Stimulated activated CD8-positive, alpha-beta memory T cell treated with anti-CD3 and anti-CD28 coated beads, Interleukin-15, amount 100 ng/mL, for 4 hours (primary cell): ENCODE data around the gene NME5.
"Not testable (repeated sequence)": the region's sequence is repeated elsewhere in the genome, so short reads cannot be mapped to it uniquely, and the experiment has no call there.

Experiments
- DNase-seq, 2 donors: peaks; one replicate each; pipeline ENCODE4 v3.0.0-alpha.2; 2020; ENCODE audit warnings: low read depth in 2 of 2

The NME5 gene, protein sequence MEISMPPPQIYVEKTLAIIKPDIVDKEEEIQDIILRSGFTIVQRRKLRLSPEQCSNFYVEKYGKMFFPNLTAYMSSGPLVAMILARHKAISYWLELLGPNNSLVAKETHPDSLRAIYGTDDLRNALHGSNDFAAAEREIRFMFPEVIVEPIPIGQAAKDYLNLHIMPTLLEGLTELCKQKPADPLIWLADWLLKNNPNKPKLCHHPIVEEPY

DNA sequence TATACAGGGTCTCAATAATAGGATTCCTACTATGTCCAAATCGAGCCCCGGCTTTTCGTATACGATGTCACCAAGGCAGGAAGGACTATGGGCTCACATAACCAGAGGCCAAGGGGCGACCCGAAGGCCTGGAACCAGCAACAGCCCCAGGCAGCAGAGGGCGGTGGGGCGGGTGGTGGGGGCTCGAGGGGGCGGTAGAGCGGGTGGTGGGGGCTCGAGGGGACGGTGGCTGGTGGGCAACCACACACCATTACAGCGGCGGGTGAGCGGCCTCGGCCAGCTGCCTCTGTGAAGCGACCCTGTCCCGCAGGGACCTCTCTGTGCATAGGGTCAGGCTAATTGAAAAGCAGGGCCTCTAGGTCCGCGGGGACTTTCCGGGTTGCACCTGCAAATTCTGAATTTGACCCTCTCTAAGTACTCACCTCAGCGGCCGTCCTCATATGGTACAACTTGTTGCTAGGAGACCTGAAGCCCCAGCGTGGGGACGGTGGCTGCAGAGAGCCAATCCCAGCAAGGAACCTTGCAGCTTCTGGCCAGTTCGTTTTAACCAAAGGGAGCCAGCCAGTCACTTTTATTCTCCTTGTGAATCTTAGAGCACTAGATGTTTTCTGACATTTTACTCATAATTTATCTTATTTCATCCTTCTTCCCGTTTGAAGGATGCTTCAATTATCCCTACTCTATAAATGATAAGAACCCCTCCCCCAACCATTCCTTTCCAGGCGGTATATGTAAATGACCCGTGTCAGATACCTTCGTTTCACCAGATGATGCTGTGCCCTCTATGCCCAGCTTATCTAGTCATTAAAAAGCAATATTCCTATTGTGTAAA lies at the start of gene NME5:
Gene NME5, minus strand, starts transcription at position 480 of the 832 bp plus-strand sequence. CDS start 648 bp downstream, outside the sequence.
- DNase-seq, result no peak

DNA sequence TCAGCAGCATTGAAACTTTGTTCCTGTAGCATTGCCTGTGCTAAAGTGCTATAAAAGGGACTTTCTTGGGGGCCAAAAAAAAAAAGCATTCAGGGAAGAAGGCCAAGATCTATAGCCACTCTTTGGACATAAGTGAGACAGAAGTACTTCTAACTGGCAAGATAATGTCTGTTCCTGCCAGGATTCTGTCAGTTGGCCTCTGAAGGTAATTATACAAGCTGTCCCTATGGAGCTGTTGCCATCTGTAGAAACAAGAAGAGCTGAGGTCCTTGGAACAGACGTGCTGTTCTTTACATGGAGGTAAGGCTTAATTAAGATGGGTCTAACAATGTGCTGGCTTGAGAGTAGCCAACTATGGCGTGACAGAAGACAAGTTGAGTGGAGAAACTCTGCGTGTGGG lies 49.4 kb upstream of the NME5 start:
- DNase-seq, result no peak

DNA sequence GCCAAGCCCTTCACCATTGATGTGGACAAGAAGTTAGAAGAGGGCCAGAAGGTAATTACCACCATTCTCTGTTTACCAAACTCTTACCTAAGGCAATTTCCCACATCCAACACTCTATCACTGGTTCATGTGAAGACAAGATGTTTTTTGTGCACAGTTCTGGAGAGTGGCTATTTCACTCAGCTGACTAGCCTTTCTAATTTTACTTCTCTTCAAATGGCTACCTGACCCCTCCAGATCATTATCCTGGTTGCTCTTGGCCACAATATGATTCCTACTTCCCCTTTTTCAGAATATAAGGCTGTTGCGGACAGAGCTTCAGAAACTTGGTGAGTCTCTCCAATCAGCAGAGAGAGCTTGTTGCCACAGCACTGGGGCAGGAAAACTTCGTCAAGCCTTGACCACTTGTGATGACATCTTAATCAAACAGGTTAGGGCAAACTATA lies 46.8 kb upstream of the NME5 start:
- DNase-seq, result no peak

DNA sequence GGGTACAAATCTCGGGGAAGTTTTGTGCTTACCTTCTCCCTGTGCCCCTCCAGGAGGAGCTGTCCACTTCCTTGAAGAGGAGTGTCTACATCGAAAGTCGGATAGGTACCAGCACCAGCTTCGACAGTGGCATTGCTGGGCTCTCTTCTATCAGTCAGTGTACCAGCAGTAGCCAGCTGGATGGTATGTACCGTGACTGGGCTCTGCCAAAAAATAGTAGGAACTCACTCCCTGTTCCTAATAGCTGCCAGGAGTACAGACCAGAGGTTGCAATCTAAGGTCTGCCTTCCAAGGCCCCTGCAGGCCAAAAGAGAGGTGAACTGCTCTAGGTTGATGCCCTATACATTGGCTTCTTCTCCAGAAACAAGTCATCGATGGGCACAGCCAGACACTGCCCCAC lies 43.6 kb upstream of the NME5 start:
- DNase-seq, result no peak

DNA sequence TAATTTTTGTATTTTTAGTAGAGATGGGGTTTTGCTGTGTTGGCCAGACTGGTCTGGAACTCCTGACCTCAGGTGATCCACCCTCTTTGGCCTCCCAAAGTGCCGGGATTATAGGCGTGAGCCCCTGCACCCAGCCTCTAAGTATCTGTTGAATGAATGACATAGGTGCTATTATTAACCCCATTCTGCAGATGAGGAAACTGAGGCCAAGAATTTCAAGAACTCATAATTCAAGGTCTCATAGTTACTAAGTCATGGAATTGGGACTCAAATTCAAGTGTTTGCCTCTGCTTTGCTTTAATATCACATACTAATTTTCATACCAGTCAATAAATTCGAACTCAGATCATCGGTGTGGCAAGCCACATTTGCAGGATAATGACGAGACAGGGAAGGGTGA lies 41.6 kb upstream of the NME5 start:
- no peak for DNase-seq

DNA sequence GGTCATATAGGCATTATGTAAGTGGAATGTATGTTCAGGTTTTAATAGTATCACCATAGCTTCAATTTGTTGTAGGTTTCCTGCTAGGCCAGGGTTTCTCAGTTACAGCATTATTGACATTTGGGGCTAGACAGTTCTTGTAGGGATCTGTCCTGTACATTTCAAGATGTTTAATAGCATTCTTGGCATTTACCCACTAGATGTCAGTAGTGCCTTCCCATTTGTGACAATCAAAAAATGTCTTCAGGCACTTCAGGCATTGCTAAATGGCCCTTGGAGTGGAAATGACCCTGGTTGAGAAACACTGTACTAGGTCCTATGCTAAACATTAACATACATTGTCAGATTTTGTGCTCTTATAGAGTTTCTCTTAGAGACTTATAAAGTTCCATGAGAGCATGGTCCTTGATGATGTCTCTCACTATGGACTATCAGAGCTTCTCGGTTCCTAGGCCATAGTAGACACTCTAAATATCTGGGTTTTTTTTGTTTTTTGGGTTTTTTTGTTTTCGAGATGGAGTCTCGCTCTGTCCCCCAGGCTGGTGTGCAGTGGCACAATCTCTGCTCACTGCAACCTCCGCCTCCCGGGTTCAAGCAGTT lies 41.1 kb upstream of the NME5 start:
- DNase-seq, result no peak

DNA sequence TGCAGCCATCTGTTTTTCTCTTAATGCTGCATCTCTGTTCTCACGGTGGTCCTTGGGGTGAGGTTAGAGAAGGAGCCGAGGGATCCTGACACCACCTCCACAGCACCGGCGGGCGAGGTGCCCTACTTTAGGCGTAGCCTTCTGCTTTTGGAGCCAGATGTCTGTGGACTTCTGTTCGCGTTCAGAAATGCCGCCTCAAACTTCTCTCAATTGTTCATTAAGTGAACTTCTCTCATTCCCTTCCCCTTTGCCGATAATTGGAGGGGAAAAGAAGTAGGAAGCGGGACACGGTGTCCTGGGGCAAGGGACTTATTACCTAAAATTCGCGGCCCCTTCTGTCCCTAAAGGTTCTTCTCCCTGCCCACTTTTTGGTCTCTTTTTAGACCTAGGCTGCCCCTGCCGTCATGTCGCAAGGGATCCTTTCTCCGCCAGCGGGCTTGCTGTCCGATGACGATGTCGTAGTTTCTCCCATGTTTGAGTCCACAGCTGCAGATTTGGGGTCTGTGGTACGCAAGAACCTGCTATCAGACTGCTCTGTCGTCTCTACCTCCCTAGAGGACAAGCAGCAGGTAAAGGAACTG lies 40.1 kb upstream of the NME5 start:
- DNase-seq, result no peak

DNA sequence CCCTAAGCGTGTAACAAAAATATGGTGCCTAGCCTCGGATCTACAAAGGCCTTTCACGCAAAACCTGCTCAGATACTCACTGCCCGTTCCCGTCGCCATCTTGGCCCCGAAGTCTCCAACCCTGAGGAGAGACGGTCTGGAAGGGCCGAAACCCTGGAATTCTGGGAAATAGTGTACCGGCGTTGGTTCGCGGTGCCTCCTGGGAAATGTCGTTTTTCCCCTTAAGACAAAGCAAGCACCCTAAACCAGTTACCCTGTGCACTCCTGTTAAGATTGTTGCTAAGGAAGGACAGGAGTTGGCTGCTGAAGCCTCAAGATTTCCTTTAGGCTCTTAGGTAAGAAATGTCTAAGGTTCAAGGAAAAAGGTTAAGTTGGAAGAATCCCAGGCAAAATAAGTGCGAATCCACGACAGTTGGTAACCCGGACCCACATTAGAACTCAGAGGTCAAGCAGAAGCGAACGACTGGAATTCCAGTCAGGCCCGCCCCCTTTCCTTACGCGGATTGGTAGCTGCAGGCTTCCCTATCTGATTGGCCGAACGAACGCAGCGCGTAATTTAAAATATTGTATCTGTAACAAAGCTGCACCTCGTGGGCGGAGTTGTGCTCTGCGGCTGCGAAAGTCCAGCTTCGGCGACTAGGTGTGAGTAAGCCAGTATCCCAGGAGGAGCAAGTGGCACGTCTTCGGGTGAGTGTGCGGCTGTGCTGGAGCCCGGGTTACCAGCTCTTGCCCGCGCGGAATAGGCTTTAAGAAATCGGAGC lies 39.5 kb upstream of the NME5 start, which contains the start of the genes BRD8 and KIF20A:
Gene BRD8, minus strand, starts transcription at position 115 of the 761 bp plus-strand sequence. Its CDS starts 16 bp downstream, at position 99.
Gene KIF20A, plus strand, starts transcription at position 597 of the 761 bp plus-strand sequence. CDS start 569 bp downstream, outside the sequence.
- DNase-seq, result peak; percentile 68 to 82

DNA sequence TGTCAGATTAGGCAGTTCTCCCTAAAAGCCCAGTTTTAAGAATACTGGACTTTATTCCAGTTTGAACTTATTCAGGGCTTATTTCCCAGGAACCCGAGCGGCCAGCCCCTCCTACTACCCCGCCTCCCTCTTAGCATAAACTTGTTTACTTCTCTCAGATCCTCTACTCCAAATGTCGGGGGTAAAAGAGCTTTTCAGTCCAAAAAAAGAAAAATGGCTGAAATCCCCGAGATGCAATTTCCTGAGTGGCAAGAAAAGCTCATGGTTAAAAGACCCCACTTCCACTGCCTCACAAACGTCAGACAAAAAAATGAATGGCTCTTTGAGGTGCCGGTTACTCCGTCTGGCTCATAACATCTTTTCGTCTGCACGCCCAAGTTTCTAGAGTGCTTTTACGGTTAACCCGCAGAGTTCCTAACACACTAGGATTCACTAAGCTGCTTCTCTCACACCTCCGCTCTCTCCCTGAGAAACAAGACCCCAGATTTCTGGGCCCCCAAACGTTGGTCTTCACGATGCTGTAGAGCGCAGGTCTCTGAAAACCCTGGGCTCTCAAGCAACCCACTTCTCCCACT lies 38.8 kb upstream of the NME5 start:
- no peak for DNase-seq

DNA sequence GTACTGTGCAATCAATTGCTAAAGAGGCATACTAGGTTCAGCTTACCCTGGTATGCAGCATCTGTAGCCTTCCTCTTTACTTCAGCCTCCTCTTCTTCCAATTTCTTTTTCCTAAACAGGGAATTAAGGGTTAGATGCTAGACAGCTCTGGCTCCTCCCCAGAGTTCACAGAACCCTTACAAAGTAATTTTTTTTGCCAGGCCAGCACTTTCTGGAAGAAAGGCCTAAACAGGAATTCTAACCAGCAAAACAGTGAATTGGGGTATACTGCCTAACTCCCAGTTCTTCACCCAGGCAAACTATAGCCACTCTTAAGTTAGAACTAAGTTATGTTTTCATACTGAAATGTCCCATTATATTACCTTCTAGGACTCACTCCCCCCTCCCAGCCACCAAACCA lies 31.1 kb upstream of the NME5 start:
- no peak for DNase-seq

DNA sequence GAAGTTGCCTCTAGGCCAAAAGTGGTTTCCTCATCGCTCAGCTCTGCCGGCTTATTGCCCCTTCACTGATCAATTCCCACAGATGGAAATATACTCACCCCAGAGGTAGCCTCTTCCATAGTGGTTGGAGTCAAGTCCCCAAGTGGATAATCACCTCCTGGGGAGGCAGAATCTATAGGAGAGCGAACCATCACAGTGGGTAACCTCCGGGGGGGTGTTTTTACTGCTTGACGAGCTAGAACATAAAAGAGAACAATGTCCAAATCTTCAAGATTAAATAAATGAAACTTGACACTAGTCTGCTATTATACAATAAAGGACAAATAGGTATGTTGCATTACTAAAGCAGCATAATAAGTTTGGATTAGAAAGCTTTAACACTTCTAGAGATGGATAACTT lies 29.9 kb upstream of the NME5 start:
- no peak for DNase-seq

DNA sequence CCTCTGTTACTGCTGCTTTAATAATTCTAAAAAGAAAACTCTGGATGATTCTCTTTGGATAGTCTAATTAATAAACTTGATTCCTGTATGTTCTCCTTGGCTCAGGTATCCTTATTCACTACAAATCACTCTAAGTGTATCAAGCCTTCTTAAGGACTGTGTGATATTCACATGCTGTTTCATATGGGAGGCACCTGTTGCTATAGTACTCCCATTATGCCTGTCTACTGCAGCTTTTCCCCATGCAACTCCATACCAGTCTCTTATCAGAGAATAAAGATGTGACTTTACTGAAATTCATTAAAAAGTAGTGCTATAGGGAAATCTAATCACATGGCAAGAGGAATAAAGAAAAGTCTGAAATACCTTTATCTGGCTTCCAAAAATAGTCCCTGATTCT lies 24.5 kb upstream of the NME5 start:
- no peak for DNase-seq

DNA sequence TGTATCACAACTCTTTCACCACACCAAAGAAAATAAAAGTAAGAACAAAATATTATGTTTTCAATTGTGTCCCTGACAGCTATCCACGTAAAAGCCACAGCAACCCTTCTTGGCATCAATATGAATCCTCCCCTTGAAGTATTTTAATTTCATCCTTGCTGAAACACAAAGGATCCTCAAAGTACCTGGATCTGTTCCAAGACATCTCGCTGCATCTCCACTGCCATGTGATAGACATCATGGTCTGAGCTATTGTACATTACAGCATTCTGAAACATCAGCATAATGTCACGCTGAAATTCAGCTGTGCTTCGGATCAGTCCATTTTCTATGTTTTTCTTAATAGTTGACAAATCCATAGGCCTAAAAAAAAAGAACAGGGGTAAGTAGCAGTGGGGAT lies 21.5 kb upstream of the NME5 start:
- no peak for DNase-seq

DNA sequence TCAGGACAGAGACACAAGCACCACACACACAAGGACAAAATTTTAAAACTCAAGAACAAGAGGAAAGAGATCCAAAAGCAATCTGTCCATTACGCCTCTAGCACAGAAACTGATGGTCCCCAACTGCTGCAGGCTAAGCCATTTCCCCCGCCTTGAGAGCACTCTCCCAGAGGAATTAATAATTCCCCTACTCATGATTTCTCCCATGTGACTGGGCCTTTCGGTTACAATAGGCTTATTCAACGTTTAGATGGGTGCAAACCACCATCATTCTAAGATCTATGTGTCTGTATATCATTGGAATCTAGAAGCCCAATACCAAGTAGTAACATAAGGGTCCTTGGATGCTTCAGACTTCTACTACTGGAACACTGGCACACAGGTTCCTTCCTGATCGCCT lies 20.4 kb upstream of the NME5 start:
- DNase-seq, result no peak

DNA sequence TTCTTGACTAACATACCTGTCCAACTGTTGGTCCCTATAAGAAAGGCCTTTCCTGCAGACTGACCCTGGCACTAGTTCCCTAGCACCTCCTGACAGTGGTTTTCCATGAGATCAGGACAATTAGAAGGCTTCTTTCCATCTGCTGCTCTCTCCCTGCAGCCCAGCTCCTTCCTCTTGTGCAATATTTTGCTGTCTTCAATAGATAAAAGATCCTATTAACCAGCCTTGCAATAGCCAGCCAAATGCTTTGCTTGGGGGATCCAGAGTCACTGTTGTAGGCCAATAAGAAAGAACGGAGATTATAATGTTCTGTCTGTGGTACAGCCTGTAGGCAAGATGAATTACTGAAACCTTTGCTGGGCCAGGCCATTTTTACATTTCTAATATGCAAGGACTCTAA lies 18.4 kb upstream of the NME5 start:
- DNase-seq, result no peak

DNA sequence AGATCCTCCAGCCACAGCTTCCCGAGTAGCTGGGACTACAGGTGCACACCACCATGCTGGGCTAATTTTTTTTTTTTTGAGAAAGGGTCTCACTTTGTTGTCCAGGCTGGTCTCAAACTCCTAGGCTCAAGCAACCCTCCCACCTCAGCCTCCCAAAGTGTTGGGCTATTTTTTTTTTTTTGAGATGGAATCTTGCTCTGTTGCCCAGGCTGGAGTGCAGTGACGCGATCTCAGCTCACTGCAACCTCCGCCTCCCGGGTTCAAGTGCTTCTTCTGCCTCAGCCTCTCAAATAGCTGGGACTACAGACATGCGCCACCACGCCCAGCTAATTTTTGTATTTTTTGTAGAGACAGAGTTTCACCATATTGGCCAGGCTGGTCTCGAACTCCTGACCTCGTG lies 16.7 kb upstream of the NME5 start:
- not testable (repeated sequence) for DNase-seq

DNA sequence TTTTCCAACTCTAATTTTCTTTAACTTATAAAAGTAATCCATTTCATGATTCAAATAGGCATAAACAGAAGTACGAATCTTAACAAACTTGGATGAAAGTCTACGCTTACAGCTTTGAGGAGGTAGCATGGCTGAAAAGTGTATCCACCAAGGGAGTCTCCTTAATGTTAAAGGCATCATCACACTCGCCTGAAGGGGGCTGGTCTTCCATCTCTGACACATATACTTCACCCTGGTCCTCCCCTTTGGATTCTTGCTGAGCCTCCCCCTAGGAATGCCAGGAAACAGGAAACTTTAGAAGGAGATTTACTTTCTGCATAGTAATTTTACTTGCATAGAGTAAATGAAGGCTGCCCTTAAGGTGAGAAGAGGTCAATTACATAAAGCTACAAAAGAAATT lies 10.3 kb upstream of the NME5 start:
- no peak for DNase-seq

DNA sequence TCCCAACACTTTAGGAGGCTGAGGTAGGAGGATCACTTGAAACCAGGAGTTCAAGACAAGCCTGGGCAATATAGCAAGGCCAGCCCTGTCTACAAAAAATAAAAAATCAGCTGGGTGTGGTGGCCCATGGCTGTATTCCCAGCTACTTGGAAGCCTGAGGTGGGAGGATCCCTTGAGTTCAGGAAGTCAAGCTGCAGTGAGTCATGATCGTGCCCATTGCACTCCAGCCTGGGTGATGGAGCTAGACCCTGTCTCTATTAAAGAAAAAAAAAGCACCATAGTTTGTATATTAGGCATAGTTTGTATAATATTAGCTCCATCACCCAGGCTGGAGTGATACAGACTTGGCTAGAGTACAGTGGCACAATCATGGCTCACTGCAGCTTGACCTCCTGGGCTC lies 9.6 kb upstream of the NME5 start:
- DNase-seq, result no peak

DNA sequence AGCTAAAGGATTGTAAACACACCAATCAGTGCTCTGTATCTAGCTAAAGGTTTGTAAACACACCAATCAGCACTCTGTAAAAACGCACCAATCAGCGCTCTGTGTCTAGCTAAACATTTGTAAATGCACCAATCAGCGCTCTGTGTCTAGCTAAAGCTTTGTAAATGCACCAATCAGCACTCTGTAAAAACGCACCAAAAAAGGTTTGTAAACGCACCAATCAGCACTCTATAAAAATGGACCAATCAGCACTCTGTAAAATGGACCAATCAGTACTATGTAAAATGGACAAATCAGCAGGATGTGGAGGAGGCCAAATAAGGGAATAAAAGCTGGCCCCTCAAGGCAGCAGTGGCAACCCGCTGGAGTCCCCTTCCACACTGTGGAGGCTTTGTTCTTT lies 4.3 kb upstream of the NME5 start:
- DNase-seq, result not testable (repeated sequence)

DNA sequence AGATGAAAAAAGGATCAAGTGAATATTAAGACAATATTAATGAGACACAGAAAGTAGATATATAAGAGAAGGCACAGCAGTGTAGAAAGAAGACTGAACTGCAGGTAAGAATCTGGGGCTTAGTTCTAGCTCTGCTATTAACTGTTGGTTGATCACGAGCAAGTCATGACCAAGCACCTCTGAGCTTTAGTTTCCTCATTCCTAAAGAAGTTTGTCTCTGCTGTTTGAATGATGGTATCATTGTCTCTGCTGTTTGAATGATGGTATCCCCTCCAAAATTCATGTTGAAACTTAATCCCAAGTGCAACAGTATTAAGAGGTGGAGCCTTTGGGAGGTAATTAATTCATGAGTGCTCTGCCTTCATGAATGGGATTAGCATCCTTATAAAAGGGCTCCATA lies 2.5 kb upstream of the NME5 start:
- no peak for DNase-seq

DNA sequence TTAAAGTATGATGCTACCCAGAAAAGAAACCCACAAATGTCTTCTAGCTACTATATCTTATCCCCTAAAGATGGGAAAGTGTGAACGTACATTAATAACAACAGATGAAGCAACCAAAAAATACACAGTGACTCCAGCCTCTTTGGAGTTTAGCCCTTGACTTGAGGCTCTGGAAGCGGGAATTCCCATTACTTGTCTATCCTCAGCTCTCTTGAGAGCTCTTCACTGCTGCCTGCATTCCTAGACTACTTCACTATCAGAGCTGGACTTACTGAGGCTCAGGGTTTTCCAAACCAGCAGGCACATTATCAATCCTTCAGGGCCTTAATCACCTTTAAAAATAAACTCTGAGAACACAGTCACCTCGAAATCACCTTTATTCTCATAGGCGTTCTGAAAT lies 1.0 kb upstream of the NME5 start:
- DNase-seq, result no peak
